Keratinocyte (primary cell): ENCODE measurements around the gene KLHL2.

Source experiments
- CTCF ChIP-seq, 3 experiments: IDR thresholded peaks in 1 of 3; conservative IDR thresholded peaks in 1 of 3; optimal IDR thresholded peaks in 1 of 3; 2 replicates in 2 of 3; 3 replicates in 1 of 3; pipeline versions ENCODE3 to v1.5.1; 2011; ENCODE audit warnings: low read length in 3 of 3, mild to moderate bottlenecking in 3 of 3, moderate library complexity in 2 of 3, control low read depth in 1 of 3, inconsistent platforms in 1 of 3; ENCODE audit not compliant: insufficient read depth in 2 of 3; ENCODE audit errors: extremely low read depth in 1 of 3
- EZH2 ChIP-seq: IDR thresholded peaks from one replicate; pipeline ENCODE4 v1.6.1; 2012; ENCODE audit warnings: inconsistent platforms, mild to moderate bottlenecking, low read length, moderate library complexity

GRCh38 chr4:165248102-165248501, 40.7 kb downstream of the KLHL2 start:
- no peak for TF ChIP-seq CTCF (optimal IDR thresholded peaks at IDR 0.05 in 1 of 3, IDR thresholded peaks at IDR 0.05 in 1 of 3, conservative IDR thresholded peaks at IDR 0.05 in 1 of 3; ENCODE audit: extremely low read depth in 1 of 3, insufficient read depth in 2 of 3, low read length in 3 of 3)
- no peak for TF ChIP-seq EZH2
